Measurements from ENCODE around the gene SLFN11.

Gene SLFN11

DNA sequence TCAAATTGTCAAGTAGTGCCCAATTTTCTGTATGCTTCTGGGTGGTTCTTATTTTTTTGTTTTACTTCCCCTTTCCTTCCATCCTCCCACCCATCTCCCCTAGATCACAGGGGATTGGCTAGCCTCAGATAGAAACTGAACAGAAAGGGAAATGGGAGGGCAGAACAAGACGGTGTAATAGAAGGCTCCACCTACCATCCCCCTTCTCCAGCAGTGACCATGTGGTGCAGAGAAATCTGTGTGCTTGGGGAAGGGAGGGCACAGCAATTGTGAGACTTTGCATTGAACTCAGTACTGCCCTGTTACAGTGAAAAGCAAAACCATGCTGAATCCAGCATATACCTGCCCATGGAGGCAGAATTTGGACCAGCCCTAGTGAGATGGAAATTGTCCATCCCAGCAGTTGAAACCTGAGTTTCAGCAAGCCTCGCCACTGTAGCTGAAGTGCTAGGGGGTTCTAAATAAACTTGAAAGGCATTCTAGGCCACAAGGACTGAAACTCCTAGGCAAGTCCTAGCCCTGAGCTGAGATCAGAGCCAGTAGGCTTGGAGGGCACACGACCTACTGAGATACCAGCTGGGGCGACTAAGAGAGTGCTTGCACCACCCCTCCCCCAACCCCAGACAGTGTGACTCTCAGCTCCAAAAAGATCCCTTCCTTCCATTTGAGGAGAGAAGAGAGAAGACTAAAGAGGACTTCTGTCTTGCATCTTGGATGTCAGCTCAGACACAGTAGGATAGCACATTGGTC lies 5.2 kb downstream of the SLFN11 start:
- Histone ChIP-seq H3K4me1 (ENCODE audit: control insufficient read depth, insufficient read depth, low read length, poor library complexity, severe bottlenecking) (peaks cover 4% of the 10 kb centered on the region), H3K4me3 (ENCODE audit: insufficient read depth, low read depth, low read length, poor library complexity, severe bottlenecking) (no peak overlapping the region), H3K9me3 (ENCODE audit: control insufficient read depth, low read length) (no peaks in the 10 kb centered on the region), H3K27ac (ENCODE audit: insufficient read depth, low read length, poor library complexity, severe bottlenecking) (no peak overlapping the region), H3K36me3 (ENCODE audit: control insufficient read depth, insufficient read depth, low read length) (peaks cover 5% of the 10 kb centered on the region), H3K27me3 (replicated peaks; ENCODE audit: control insufficient read depth, insufficient read depth, low read length, poor library complexity, severe bottlenecking) (no peaks in the 10 kb centered on the region)
- no peak for DNase-seq

DNA sequence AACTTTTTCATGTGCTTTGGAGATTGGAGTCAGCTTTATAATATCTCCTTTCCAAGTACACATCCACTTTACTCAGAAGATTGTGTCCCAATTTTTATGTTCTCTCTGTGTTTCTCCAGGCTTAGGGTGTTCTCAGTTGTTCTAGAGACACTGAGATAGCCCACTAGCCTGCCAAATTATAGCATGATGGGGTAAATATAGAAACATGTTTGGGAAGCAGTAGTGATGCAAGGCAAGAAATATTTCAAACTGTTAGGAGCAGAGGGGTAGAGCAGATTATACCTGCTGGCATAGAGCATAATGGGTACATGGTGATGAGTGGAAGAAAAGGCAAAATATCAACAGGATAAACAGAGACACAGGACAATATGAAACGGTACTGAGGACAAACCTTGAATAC lies 12.4 kb downstream of the SLFN11 start:
- no peaks in the 10 kb centered on the region for H3K4me1 ChIP-seq (ENCODE audit: control insufficient read depth, insufficient read depth, low read length, poor library complexity, severe bottlenecking)
- H3K4me3 ChIP-seq (ENCODE audit: insufficient read depth, low read depth, low read length, poor library complexity, severe bottlenecking), result no peak overlapping the region
- H3K36me3 ChIP-seq (ENCODE audit: control insufficient read depth, insufficient read depth, low read length), result peaks cover 25% of the 10 kb centered on the region
- H3K27me3 ChIP-seq (replicated peaks; ENCODE audit: control insufficient read depth, insufficient read depth, low read length, poor library complexity, severe bottlenecking), result no peaks in the 10 kb centered on the region
- no peaks in the 10 kb centered on the region for H3K9me3 ChIP-seq (ENCODE audit: control insufficient read depth, low read length)
- no peak overlapping the region for H3K27ac ChIP-seq (ENCODE audit: insufficient read depth, low read length, poor library complexity, severe bottlenecking)
- DNase-seq, result no peak

DNA sequence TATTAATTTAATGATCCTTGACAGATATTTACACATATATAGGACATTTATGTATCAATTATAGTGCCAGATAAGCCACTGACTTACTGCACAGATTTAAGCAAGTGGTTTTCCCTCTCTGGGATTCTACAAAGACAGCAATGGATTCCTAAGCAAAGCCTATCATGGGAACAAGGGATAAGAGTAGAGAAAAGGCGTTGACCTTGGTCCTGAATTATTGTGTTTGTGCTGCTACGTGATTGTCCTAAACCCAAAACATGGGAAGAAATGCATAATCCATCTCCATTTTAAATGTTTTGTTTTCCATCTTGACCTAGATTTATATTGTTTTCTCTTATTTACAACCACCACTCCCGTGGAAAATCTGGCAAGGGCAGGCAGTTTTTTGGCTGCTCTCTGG lies 14.0 kb downstream of the SLFN11 start:
- Histone ChIP-seq H3K9me3 (ENCODE audit: control insufficient read depth, low read length) (no peaks in the 10 kb centered on the region), H3K27me3 (replicated peaks; ENCODE audit: control insufficient read depth, insufficient read depth, low read length, poor library complexity, severe bottlenecking) (no peaks in the 10 kb centered on the region), H3K4me1 (ENCODE audit: control insufficient read depth, insufficient read depth, low read length, poor library complexity, severe bottlenecking) (no peaks in the 10 kb centered on the region), H3K4me3 (ENCODE audit: insufficient read depth, low read depth, low read length, poor library complexity, severe bottlenecking) (no peak overlapping the region), H3K36me3 (ENCODE audit: control insufficient read depth, insufficient read depth, low read length) (peaks cover 30% of the 10 kb centered on the region), H3K27ac (ENCODE audit: insufficient read depth, low read length, poor library complexity, severe bottlenecking) (no peak overlapping the region)
- no peak for DNase-seq

DNA sequence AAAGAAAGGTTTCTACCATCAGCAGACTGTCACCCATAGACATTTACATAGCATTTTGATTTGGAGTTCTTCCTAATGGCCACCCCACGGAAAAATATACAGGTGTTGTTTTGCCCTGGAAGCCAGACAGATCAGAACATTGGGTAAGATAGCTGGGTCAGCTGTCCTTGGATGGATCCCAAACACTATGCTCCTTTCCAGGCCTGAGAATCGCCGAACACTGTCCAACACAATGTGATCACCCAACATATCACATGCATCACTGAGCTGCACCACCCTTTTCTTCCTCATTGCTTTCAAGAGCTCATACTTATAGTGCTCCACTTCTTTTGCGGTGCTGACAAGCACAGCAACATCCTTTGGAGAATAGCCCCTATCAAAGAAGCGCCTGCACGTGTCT lies 21.1 kb downstream of the SLFN11 start:
- Histone ChIP-seq H3K9me3 (ENCODE audit: control insufficient read depth, low read length) (no peaks in the 10 kb centered on the region), H3K4me3 (ENCODE audit: insufficient read depth, low read depth, low read length, poor library complexity, severe bottlenecking) (no peak overlapping the region), H3K27ac (ENCODE audit: insufficient read depth, low read length, poor library complexity, severe bottlenecking) (no peak overlapping the region), H3K27me3 (replicated peaks; ENCODE audit: control insufficient read depth, insufficient read depth, low read length, poor library complexity, severe bottlenecking) (no peaks in the 10 kb centered on the region), H3K4me1 (ENCODE audit: control insufficient read depth, insufficient read depth, low read length, poor library complexity, severe bottlenecking) (no peaks in the 10 kb centered on the region), H3K36me3 (ENCODE audit: control insufficient read depth, insufficient read depth, low read length) (peaks cover 21% of the 10 kb centered on the region)
- no peak for DNase-seq

DNA sequence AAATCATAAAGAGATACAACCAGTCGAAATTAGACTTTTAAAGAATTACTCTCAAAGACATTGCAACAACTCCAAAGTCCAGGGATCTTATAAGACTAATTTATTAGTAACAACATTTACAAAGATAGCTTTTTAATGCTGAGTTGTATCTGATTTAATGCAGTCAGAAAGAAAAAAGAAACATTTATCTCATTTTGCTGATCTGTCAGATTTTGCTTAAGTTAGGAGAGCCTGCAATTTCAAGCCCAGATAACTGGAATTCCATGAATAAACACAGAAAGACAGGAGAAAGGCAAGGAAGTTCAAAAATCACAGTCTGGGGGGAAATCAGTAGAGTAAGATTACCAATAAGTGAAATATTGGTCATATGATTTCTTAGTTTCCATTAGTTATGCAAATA lies 22.9 kb downstream of the SLFN11 start:
- Histone ChIP-seq H3K36me3 (ENCODE audit: control insufficient read depth, insufficient read depth, low read length) (peaks cover 21% of the 10 kb centered on the region), H3K27ac (ENCODE audit: insufficient read depth, low read length, poor library complexity, severe bottlenecking) (no peak overlapping the region), H3K27me3 (replicated peaks; ENCODE audit: control insufficient read depth, insufficient read depth, low read length, poor library complexity, severe bottlenecking) (no peaks in the 10 kb centered on the region), H3K9me3 (ENCODE audit: control insufficient read depth, low read length) (no peaks in the 10 kb centered on the region), H3K4me1 (ENCODE audit: control insufficient read depth, insufficient read depth, low read length, poor library complexity, severe bottlenecking) (peaks cover 12% of the 10 kb centered on the region), H3K4me3 (ENCODE audit: insufficient read depth, low read depth, low read length, poor library complexity, severe bottlenecking) (no peak overlapping the region)
- DNase-seq, result no peak

DNA sequence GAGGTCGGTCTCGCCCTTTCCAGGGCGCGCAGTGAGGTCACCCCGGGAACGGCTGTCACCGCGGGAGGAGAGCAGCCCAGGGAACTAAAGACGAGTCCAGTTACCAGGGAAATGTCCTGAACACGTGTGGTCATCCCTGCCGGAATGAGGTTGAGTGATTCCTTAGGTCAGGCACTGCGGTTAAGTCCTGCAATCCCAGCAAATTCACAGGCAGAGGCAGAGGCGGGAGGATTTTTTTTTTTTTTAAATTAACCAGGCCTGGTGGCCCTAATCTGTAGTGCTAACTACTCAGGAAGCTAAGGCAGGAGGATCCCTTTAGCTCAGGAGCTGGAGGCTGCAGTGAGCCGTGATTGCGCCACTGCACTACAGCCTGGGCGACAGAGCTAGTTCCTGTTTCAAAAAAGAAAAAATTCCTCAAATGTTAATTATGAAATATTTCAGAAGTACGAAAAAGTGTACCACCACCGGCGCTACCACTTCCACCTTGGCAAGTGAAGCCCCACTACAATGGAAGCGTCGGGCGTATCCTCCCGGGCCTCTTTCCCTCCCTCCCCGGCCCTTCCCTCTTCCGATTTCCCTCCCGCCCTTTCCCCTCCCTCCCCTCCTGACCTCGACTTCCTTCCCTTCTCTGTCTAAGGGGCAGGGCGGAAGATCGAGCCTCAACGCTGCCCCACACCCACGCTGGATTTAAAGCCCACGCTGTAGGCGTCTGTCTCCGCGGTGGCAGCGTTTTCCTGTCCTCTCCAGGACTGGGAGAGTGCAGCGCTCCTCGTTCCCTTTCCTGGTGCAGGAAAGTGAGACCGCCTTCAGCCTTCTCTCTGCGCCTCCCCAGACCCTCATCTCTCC lies 27.3 kb downstream of the SLFN11 start:
- peaks cover 5% of the 10 kb centered on the region for H3K9me3 ChIP-seq (ENCODE audit: control insufficient read depth, low read length)
- no peak overlapping the region for H3K27ac ChIP-seq (ENCODE audit: insufficient read depth, low read length, poor library complexity, severe bottlenecking)
- H3K4me3 ChIP-seq (ENCODE audit: insufficient read depth, low read depth, low read length, poor library complexity, severe bottlenecking), result peak overlapping the region; percentile 66
- peak; percentile 7 to 18 (median 17) for DNase-seq
- H3K36me3 ChIP-seq (ENCODE audit: control insufficient read depth, insufficient read depth, low read length), result peaks cover 4% of the 10 kb centered on the region
- no peaks in the 10 kb centered on the region for H3K27me3 ChIP-seq (replicated peaks; ENCODE audit: control insufficient read depth, insufficient read depth, low read length, poor library complexity, severe bottlenecking)
- H3K4me1 ChIP-seq (ENCODE audit: control insufficient read depth, insufficient read depth, low read length, poor library complexity, severe bottlenecking), result peaks cover 20% of the 10 kb centered on the region

DNA sequence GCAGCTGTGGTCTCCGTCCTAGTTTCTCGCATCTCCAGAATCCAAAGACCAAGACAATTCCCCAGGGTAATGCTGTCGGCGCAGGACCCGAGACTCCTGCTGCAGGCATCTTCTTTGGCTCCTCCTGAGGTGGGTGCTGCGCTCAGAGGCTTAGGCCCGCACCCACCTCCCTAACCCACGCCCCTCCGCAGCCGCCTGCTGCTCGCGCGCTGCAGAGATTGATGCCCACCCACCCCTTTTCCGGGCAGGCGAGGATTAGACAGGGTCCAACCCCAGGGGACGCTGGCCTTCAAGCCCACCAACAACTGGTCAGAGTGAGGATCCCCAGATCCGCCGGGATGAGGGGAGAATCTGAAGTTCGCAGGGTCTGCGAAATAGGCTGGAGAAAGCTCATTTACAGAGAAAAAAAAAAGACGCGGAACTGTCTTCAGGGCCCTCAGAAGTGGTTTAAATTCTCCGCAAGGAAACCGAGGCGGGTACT lies 27.9 kb downstream of the SLFN11 start:
- Histone ChIP-seq H3K27me3 (replicated peaks; ENCODE audit: control insufficient read depth, insufficient read depth, low read length, poor library complexity, severe bottlenecking) (no peaks in the 10 kb centered on the region), H3K9me3 (ENCODE audit: control insufficient read depth, low read length) (peaks cover 9% of the 10 kb centered on the region), H3K36me3 (ENCODE audit: control insufficient read depth, insufficient read depth, low read length) (peaks cover 4% of the 10 kb centered on the region), H3K27ac (ENCODE audit: insufficient read depth, low read length, poor library complexity, severe bottlenecking) (no peak overlapping the region), H3K4me1 (ENCODE audit: control insufficient read depth, insufficient read depth, low read length, poor library complexity, severe bottlenecking) (peaks cover 20% of the 10 kb centered on the region), H3K4me3 (ENCODE audit: insufficient read depth, low read depth, low read length, poor library complexity, severe bottlenecking) (peak overlapping the region; percentile 66)
- no peak for DNase-seq

DNA sequence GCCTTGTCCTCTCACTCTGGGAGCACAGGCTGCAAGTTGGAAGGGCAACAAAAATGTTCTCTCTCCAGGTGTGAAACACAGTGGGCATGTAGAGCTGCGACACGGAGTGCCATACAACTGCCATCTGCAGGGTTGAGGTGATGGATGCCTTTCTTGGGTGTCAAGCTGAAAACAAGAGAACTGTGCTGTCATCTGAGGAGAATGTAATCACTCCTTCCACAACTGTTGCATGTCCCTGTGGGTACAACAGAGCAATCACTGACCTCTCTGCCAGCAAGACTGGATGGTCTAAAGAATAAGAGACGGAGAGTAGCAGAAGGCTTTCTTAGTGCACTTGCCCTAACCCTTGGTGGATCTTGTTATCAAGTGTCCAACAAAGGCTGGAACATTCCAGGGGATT lies 29.2 kb downstream of the SLFN11 start:
- Histone ChIP-seq H3K9me3 (ENCODE audit: control insufficient read depth, low read length) (peaks cover 9% of the 10 kb centered on the region), H3K36me3 (ENCODE audit: control insufficient read depth, insufficient read depth, low read length) (no peaks in the 10 kb centered on the region), H3K4me3 (ENCODE audit: insufficient read depth, low read depth, low read length, poor library complexity, severe bottlenecking) (no peak overlapping the region), H3K27me3 (replicated peaks; ENCODE audit: control insufficient read depth, insufficient read depth, low read length, poor library complexity, severe bottlenecking) (no peaks in the 10 kb centered on the region), H3K4me1 (ENCODE audit: control insufficient read depth, insufficient read depth, low read length, poor library complexity, severe bottlenecking) (peaks cover 20% of the 10 kb centered on the region), H3K27ac (ENCODE audit: insufficient read depth, low read length, poor library complexity, severe bottlenecking) (no peak overlapping the region)
- DNase-seq, result no peak

DNA sequence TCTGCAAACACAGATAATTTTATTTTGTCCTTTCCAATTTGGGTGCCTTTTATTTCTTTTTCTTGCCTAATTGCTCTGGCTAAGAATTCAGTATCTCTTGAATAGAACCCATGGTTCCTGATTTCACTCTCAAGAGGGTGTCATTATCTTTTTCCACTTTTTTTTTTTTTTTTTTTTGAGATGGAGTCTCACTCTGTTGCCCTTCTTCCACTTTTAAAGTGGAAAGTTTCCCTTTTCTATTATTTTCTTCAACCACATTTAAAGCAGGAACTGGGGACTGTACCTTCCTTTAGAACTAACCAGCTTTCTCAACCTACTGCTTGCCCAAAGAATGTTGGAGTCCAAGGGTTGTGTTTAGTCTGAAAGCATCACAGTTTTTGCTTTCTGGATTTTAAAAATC lies 31.1 kb downstream of the SLFN11 start:
- no peaks in the 10 kb centered on the region for H3K27me3 ChIP-seq (replicated peaks; ENCODE audit: control insufficient read depth, insufficient read depth, low read length, poor library complexity, severe bottlenecking)

DNA sequence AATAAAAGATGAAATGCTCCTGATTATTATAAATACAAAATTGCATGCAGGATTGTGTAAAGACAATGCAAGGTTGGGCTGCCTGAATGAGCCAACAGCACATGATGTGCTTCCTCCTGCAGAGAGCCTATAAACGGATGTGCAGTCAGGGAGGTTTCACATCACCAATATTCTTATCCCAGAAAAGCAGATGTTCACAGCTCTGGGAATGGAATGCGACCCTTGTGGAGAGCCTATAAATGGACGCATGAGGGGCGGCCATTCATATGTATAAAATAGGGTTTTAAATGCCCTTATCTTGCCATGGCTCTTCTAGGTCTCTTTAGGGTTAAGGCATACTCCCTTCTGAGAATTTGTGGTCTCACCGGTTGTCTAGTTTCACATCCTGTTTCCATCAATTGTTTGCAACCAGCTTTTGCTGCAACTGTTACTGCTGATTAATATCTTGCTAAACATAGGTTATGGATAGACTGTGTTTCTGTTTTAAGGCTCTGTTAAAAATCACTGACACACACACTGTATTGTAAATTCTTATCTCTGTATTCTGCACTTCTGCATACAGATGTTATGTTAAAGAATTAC lies 31.9 kb downstream of the SLFN11 start:
- H3K9me3 ChIP-seq (ENCODE audit: control insufficient read depth, low read length), result peaks cover 9% of the 10 kb centered on the region
- H3K27me3 ChIP-seq (replicated peaks; ENCODE audit: control insufficient read depth, insufficient read depth, low read length, poor library complexity, severe bottlenecking), result no peaks in the 10 kb centered on the region
- no peak overlapping the region for H3K4me3 ChIP-seq (ENCODE audit: insufficient read depth, low read depth, low read length, poor library complexity, severe bottlenecking)
- DNase-seq, result no peak
- H3K4me1 ChIP-seq (ENCODE audit: control insufficient read depth, insufficient read depth, low read length, poor library complexity, severe bottlenecking), result peaks cover 14% of the 10 kb centered on the region
- H3K36me3 ChIP-seq (ENCODE audit: control insufficient read depth, insufficient read depth, low read length), result no peaks in the 10 kb centered on the region
- H3K27ac ChIP-seq (ENCODE audit: insufficient read depth, low read length, poor library complexity, severe bottlenecking), result no peak overlapping the region

More for the DNA sequence above, 31.1 kb downstream of the SLFN11 start:
- H3K9me3 ChIP-seq (ENCODE audit: control insufficient read depth, low read length), result peaks cover 9% of the 10 kb centered on the region
- peaks cover 20% of the 10 kb centered on the region for H3K4me1 ChIP-seq (ENCODE audit: control insufficient read depth, insufficient read depth, low read length, poor library complexity, severe bottlenecking)
- H3K36me3 ChIP-seq (ENCODE audit: control insufficient read depth, insufficient read depth, low read length), result no peaks in the 10 kb centered on the region
- no peak overlapping the region for H3K27ac ChIP-seq (ENCODE audit: insufficient read depth, low read length, poor library complexity, severe bottlenecking)
- H3K4me3 ChIP-seq (ENCODE audit: insufficient read depth, low read depth, low read length, poor library complexity, severe bottlenecking), result no peak overlapping the region
- no peak for DNase-seq

Measured in effector memory CD4-positive, alpha-beta T cell (primary cell).